ENCODE results near the gene NPAS2.

Gene NPAS2

DNA sequence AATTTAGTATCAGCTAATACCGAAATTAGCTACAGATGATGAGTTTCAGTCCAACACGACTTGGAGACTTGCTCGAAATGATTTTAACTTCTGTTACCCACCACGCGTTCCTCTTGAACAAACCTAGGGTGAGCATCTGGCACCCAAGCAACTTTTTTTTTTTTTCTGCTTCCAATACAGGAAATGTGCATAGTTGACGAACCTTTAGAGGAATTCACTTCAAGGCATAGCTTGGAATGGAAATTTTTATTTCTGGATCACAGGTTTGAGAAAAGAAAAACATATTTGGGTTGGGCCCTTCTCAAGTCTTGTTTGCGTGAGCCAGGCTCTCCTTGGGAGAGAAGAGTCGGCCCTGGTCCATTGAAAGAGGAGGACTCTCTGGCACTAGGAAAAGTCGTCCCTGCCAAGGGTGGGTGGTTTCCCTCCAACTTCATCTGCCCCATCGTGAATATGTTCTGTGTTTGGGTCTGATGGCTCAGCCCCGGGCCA lies 144.8 kb downstream of the NPAS2 start:
- TF ChIP-seq, protein P1, sequence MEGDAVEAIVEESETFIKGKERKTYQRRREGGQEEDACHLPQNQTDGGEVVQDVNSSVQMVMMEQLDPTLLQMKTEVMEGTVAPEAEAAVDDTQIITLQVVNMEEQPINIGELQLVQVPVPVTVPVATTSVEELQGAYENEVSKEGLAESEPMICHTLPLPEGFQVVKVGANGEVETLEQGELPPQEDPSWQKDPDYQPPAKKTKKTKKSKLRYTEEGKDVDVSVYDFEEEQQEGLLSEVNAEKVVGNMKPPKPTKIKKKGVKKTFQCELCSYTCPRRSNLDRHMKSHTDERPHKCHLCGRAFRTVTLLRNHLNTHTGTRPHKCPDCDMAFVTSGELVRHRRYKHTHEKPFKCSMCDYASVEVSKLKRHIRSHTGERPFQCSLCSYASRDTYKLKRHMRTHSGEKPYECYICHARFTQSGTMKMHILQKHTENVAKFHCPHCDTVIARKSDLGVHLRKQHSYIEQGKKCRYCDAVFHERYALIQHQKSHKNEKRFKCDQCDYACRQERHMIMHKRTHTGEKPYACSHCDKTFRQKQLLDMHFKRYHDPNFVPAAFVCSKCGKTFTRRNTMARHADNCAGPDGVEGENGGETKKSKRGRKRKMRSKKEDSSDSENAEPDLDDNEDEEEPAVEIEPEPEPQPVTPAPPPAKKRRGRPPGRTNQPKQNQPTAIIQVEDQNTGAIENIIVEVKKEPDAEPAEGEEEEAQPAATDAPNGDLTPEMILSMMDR (conservative IDR thresholded peaks at IDR 0.05; ENCODE audit: control insufficient read depth, insufficient read depth, low read depth, low read length) = no peak
- H3K4me3 ChIP-seq (ENCODE audit: control insufficient read depth, low read depth, low read length) = no peak overlapping the region
- no peak for DNase-seq (ENCODE audit: low read depth)

DNA sequence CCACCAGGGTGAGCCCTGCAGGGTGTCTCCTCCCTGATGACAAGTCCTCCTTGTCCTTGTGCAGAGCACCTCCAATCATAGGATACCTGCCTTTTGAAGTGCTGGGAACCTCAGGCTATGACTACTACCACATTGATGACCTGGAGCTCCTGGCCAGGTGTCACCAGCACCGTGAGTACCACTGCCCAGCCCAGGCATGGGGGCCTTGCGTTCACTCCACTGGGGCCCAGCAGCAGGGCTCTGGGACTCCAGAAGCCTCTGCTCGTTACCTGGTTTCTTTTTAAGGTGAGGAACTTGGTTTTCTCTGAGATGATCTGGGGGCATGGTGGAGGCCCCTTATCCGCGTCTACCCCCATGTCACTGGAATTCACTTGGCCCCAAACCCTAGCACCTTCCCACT lies 145.7 kb downstream of the NPAS2 start:
- no peak overlapping the region for H3K4me3 ChIP-seq (ENCODE audit: control insufficient read depth, low read depth, low read length)
- no peak for DNase-seq (ENCODE audit: low read depth)
- TF ChIP-seq, protein P1 (conservative IDR thresholded peaks at IDR 0.05; ENCODE audit: control insufficient read depth, insufficient read depth, low read depth, low read length) = no peak

DNA sequence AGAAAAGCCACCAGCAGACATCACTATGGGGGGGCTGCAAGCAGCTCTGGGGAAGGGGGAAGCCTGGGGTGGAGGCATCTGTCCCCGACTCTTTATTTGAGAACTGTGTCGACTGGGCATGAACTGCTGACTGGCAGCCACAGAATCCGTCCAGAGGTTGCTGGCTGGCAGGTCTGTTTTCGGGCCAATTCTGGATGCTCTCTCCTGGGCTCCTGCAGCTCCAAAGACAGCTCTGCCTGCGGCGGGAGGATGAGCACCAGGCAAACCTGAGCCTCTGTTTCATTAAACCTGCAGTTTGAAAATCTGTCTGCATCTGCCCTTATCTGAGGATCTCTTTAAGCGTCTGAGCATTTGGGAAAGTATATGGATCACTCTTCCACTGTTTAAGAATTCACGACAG lies 147.8 kb downstream of the NPAS2 start:
- no peak for DNase-seq (ENCODE audit: low read depth)
- TF ChIP-seq, protein P1 (conservative IDR thresholded peaks at IDR 0.05; ENCODE audit: control insufficient read depth, insufficient read depth, low read depth, low read length) = no peak
- no peak overlapping the region for H3K4me3 ChIP-seq (ENCODE audit: control insufficient read depth, low read depth, low read length)

DNA sequence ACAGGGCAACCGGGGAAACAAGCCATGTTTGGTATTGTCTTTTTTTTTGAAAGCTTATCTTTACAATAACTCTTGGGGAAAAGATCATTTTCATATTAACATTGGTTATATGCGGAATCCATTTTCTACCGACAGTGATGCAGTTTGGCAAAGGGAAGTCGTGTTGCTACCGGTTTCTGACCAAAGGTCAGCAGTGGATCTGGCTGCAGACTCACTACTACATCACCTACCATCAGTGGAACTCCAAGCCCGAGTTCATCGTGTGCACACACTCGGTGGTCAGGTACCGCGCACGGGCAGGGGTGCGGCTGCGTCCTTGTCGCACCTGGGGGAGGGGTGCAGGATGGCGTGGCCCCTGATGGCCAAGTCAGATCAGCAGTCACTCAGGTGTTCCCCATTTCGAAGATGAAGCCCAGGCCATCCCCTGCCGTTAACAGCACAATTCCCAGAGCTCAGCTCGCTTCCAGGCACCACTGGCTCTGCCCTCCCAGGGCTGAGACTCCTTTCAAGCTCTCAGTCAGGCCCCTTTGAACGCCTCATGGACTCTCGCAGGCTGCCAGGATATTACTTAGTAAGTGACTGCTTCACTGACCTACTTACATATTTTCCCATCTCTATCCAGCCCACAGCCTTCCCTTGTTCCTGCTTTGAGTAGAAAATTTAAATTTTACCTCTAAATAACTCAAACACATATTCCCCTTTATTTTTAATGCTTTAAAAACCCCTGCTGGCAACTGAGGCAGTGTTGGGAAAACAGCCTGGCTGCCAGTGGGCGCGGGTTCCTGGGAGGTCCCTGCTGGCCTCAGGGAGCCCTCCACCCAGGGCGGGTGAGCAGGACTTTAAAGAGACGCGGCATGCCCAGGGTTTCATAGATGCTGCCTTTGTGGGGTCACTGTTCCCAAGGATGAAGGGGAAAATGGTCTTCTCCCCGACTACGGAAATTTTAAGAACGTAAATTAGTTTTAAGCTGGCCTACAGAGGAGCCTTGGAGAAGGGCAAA lies 148.5 kb downstream of the NPAS2 start:
- H3K4me3 ChIP-seq (ENCODE audit: control insufficient read depth, low read depth, low read length) = no peak overlapping the region
- TF ChIP-seq, protein P1 (conservative IDR thresholded peaks at IDR 0.05; ENCODE audit: control insufficient read depth, insufficient read depth, low read depth, low read length) = no peak
- DNase-seq (ENCODE audit: low read depth) = no peak

DNA sequence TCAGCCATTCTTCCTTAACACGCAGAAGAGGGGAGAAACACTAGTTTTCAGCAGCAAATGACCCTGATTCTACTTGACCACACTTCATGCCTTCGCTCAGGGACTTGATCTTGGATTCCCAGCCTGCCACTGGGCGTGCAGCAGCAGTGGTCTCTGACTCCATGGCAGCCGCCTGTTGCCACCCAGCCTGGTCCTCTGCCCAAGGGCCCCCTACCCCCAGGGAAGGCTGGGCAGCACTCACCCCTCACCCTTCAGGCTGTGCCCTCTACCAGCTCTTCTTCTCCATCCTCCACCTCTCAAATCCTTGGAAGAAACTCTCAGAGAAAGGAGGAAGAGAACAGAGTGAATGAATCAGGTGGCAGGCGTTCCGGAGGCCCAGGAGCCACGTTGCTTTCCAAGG lies 150.1 kb downstream of the NPAS2 start:
- TF ChIP-seq, protein P1 (conservative IDR thresholded peaks at IDR 0.05; ENCODE audit: control insufficient read depth, insufficient read depth, low read depth, low read length) = no peak
- DNase-seq (ENCODE audit: low read depth) = no peak
- no peak overlapping the region for H3K4me3 ChIP-seq (ENCODE audit: control insufficient read depth, low read depth, low read length)

DNA sequence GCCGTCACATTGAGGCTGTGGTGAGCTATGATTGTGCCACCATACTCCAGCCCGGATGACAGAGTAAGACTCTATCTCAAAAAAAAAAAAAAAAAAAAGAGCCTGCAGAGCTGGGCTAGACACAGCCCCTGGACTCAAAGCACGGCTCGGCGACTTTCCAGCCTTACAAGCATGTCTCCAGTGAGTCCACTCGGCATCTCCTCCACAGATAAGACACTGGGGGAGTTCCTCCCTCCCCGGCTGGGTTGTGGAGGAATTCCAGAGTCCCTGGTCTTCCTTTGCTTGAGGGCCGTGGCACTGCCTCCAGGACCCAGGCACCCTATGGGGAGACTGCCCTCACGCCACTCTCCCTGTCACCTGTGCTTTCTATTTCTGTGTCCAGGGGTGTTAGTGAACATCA lies 151.3 kb downstream of the NPAS2 start:
- TF ChIP-seq, protein P1 (conservative IDR thresholded peaks at IDR 0.05; ENCODE audit: control insufficient read depth, insufficient read depth, low read depth, low read length) = no peak
- no peak for DNase-seq (ENCODE audit: low read depth)
- no peak overlapping the region for H3K4me3 ChIP-seq (ENCODE audit: control insufficient read depth, low read depth, low read length)
